Testis (tissue), 2 donors: ENCODE measurements around the gene ARL15.

Experiments used
- POLR2A ChIP-seq: fragments of 450-650 bp; IDR thresholded peaks from one replicate; pipeline ENCODE4 v1.6.1; 2017; ENCODE audit warnings: antibody characterized with exemption, mild to moderate bottlenecking, moderate library complexity
- TF ChIP-seq, protein P1 (sequence below), 3 experiments: fragments of 450-650 bp in 2 of 3; fragments of 200-600 bp in 1 of 3; sonication (generic) in 1 of 3; IDR thresholded peaks; one replicate each; pipeline ENCODE4 v1.5.1; 2016 to 2019; ENCODE audit warnings: antibody characterized with exemption in 3 of 3, mild to moderate bottlenecking in 2 of 3, moderate library complexity in 1 of 3

DNA sequence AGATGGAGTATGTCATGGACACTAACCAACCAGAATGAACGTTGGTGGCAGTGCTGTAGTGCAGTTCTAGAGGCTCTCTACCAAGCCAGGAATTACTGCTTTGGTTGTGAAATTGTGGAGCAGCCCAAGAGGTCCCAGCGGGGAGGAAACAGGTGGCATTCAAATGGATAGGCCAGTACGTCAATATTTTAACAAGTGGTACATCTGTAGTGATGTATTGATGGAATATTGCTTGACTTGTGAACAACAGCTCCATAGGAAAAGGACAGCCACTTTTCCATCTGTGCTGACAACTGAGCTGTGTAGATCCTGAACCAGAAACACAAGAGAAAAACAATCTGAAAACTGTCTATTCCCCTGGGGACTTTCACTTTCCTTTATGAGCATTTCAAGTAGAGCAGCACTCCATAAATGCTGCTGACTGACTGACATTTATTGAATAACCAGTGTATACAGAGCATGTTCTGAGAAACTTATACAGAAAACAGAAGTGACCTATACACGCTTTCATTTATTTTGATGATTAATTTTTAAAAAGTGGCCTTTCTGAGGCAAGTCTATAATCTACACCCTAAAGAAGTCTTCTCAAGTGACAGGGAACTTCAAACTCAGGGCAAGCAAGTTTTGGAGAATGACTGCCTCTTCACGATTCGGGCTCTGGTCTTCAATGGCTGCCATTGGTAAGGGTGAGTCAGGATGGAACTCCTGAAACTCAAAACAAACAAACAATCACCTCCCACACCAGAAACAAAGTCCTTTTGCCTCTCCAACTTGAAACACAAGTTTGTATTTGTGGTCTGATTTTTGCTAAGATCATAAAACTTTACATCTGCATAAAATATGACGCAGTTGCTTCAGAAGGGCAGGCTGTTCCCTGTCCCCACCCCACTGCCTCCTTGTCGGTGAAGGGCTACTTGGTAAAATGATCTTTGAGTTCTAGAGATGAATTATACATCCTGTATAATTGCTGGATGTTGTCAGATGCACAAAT is 387.6 kb downstream of the ARL15 start:
- TF ChIP-seq, protein P1, sequence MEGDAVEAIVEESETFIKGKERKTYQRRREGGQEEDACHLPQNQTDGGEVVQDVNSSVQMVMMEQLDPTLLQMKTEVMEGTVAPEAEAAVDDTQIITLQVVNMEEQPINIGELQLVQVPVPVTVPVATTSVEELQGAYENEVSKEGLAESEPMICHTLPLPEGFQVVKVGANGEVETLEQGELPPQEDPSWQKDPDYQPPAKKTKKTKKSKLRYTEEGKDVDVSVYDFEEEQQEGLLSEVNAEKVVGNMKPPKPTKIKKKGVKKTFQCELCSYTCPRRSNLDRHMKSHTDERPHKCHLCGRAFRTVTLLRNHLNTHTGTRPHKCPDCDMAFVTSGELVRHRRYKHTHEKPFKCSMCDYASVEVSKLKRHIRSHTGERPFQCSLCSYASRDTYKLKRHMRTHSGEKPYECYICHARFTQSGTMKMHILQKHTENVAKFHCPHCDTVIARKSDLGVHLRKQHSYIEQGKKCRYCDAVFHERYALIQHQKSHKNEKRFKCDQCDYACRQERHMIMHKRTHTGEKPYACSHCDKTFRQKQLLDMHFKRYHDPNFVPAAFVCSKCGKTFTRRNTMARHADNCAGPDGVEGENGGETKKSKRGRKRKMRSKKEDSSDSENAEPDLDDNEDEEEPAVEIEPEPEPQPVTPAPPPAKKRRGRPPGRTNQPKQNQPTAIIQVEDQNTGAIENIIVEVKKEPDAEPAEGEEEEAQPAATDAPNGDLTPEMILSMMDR (IDR thresholded peaks at IDR 0.05): no peak
- no peak for TF ChIP-seq POLR2A
